Ovary (tissue), 9 donors: Measurements from ENCODE around the gene PCDHAC2. TPM values are rescaled to one million over a fixed set of nuclear protein-coding genes. Genes with fewer than 3 reads are reported as not detected.

Experiments
- DNase-seq, 5 donors: peaks; one replicate each; pipeline ENCODE4 v3.0.0-alpha.2; 2019 to 2020
- H3K27ac ChIP-seq, 2 donors: fragments of 200-600 bp; one replicate each; pipeline versions ENCODE4 v1.5.1 to v1.8.0; 2019 to 2022
- H3K27me3 ChIP-seq: fragments of 200-600 bp; one replicate; pipeline ENCODE4 v1.8.0; 2022
- H3K36me3 ChIP-seq: fragments of 200-600 bp; sonication (generic); one replicate; pipeline ENCODE4 v1.5.1; 2019
- H3K4me1 ChIP-seq: one replicate; pipeline ENCODE4 v1.8.1; 2013; ENCODE audit warnings: mild to moderate bottlenecking, moderate library complexity; ENCODE audit not compliant: insufficient read depth
- H3K4me3 ChIP-seq: fragments of 200-600 bp; sonication (generic); one replicate; pipeline ENCODE4 v1.5.1; 2017
- H3K9me3 ChIP-seq, 2 donors: fragments of 200-600 bp in 1 of 2; sonication (generic) in 1 of 2; one replicate each; pipeline versions ENCODE4 v1.5.1 to v1.8.1; 2013 to 2019; ENCODE audit warnings: mild to moderate bottlenecking in 1 of 2, moderate library complexity in 1 of 2
- CTCF ChIP-seq, 3 donors: fragments of 450-650 bp in 2 of 3; fragments of 200-600 bp in 1 of 3; IDR thresholded peaks; one replicate each; pipeline versions ENCODE4 v1.5.1 to v1.8.0; 2016 to 2022; ENCODE audit warnings: antibody characterized with exemption in 3 of 3, mild to moderate bottlenecking in 1 of 3
- EP300 ChIP-seq: sonication (generic); formaldehyde crosslinking; IDR thresholded peaks from one replicate; pipeline ENCODE4 v1.6.1; 2017; ENCODE audit warnings: antibody characterized with exemption
- POLR2A ChIP-seq: fragments of 450-650 bp; IDR thresholded peaks from one replicate; pipeline ENCODE4 v1.6.1; 2017; ENCODE audit warnings: antibody characterized with exemption, mild to moderate bottlenecking, moderate library complexity
- WGBS, 3 donors: extraction: QIAGEN DNeasy Blood & Tissue Kit in 1 of 3; methylation state at CpG; one replicate each; pipeline versions ENCODE4 v1.1.5 to v1.1.7; 2013 to 2017; 5-methylcytosine and 5-hydroxymethylcytosine counted together
- intact Hi-C, 4 donors: fragments of 100-400 bp; cut with DNase I; formaldehyde crosslinking; loops; one replicate each; pipeline versions ENCODE4 v1.11.0 to v1.15.1; 2022 to 2023
- polyA plus RNA-seq, 2 donors: library from polyadenylated mRNA; stranded (reverse); fragments of 200-250 nt in 1 of 2; fragments of 350-450 nt in 1 of 2; fragmentation: Illumina TruSeq in 1 of 2; extraction: RNeasy Lipid Tissue Mini Kit (QIAGEN cat#74804) in 1 of 2; gene quantifications; one replicate each; pipeline ENCODE4 v1.2.3, GENCODE V29; 2013 to 2014
- total RNA-seq, 7 donors: library from RNA; depleted of rRNA in 2 of 7; stranded (reverse); fragments of >200 nt in 2 of 7; fragmentation: NEBNext Ultra II Directional in 3 of 7; extraction: Animal tissue kit (Norgen Biotek cat#: 25700) in 3 of 7; gene quantifications; one replicate each; pipeline versions ENCODE4 v1.1.0 to v1.2.4, GENCODE V29; 2016 to 2023
- donor health status: DM: no; HTN: no; CAD: no; lungs with moderate emphysema.
- donor health status: DM: no; HTN: no; CAD: no.
- donor health status: Bipolar disorder and iron deficiency.
- donor health status: DM: yes; HTN: yes; CAD: no.
- donor health status: DM: no; HTN: no; CAD: no.
- donor health status: DM: yes; HTN: yes; CAD: no.

Gene PCDHAC2
- total and polyA plus RNA-seq, 9 donors, result 0.06 to 2.1 (median 0.72) TPM

GRCh38 chr5:140967226-140967893, 1.1 kb downstream of the PCDHAC2 start:
- H3K27ac ChIP-seq, result no peak overlapping the region
- no peak for TF ChIP-seq POLR2A
- TF ChIP-seq EP300, result no peak
- no peak for TF ChIP-seq CTCF (IDR thresholded peaks at IDR 0.05)
- intact Hi-C loops, result no loop called here

GRCh38 chr5:140969880-140970279, 3.6 kb downstream of the PCDHAC2 start:
- intact Hi-C loops, result no loop called here
- Histone ChIP-seq H3K27ac (no peak overlapping the region), H3K4me3 (no peak overlapping the region), H3K9me3 (no peaks in the 10 kb centered on the region), H3K36me3 (no peaks in the 10 kb centered on the region), H3K27me3 (no peaks in the 10 kb centered on the region), H3K4me1 (peaks cover 2% of the 10 kb centered on the region)
- TF ChIP-seq POLR2A (no peak), CTCF (IDR thresholded peaks at IDR 0.05) (no peak), EP300 (no peak)
- DNase-seq, result no peak

More at GRCh38 chr5:140967226-140967893, 1.1 kb downstream of the PCDHAC2 start:
- Histone ChIP-seq H3K9me3 (no peaks in the 10 kb centered on the region), H3K4me1 (peaks cover 2% of the 10 kb centered on the region), H3K36me3 (no peaks in the 10 kb centered on the region), H3K27me3 (no peaks in the 10 kb centered on the region), H3K4me3 (peak overlapping the region; percentile 50)
- WGBS, 3 donors, result 27 to 47% (median 45%) methylated on average over 34 of the region's 34 CpGs
- DNase-seq, result peak in 1 of 5 donors; percentile 8

GRCh38 chr5:140973550-140973949, 7.3 kb downstream of the PCDHAC2 start:
- no peak overlapping the region for H3K27ac ChIP-seq
- intact Hi-C loops, result no loop called here
- no peaks in the 10 kb centered on the region for H3K27me3 ChIP-seq
- no peaks in the 10 kb centered on the region for H3K4me1 ChIP-seq
- no peak for DNase-seq
- H3K36me3 ChIP-seq, result no peaks in the 10 kb centered on the region
- H3K4me3 ChIP-seq, result no peak overlapping the region
- H3K9me3 ChIP-seq, result no peaks in the 10 kb centered on the region
- no peak for TF ChIP-seq POLR2A
- no peak for TF ChIP-seq EP300
- TF ChIP-seq CTCF (IDR thresholded peaks at IDR 0.05), result no peak

GRCh38 chr5:140977003-140977402, 10.7 kb downstream of the PCDHAC2 start:
- H3K4me1 ChIP-seq, result no peaks in the 10 kb centered on the region
- H3K36me3 ChIP-seq, result no peaks in the 10 kb centered on the region
- TF ChIP-seq POLR2A, result no peak
- no peak for TF ChIP-seq EP300
- TF ChIP-seq CTCF (IDR thresholded peaks at IDR 0.05), result no peak
- intact Hi-C loops, result no loop called here
- no peak for DNase-seq
- H3K27ac ChIP-seq, result no peak overlapping the region
- no peaks in the 10 kb centered on the region for H3K9me3 ChIP-seq
- no peak overlapping the region for H3K4me3 ChIP-seq
- 40 to 66% (median 40%) methylated on average over 3 of the region's 3 CpGs for WGBS, 3 donors
- H3K27me3 ChIP-seq, result no peaks in the 10 kb centered on the region
